HEK293 (cell line): ENCODE results near the gene GGPS1.

Source experiments
- KLF1 ChIP-seq: fragments of 450-650 bp; formaldehyde crosslinking; IDR thresholded peaks from 2 replicates; pipeline ENCODE4 v1.5.1; 2016; ENCODE audit warnings: missing biosample characterization, missing genetic modification characterization
- ZNF2 ChIP-seq: fragments of 450-650 bp; formaldehyde crosslinking; IDR thresholded peaks from 2 replicates; pipeline ENCODE4 v1.5.1; 2016; ENCODE audit warnings: missing biosample characterization, missing genetic modification characterization
- ZNF24 ChIP-seq: fragments of 450-650 bp; formaldehyde crosslinking; IDR thresholded peaks from 2 replicates; pipeline ENCODE4 v1.5.1; 2016; ENCODE audit warnings: missing biosample characterization, missing genetic modification characterization
- ZNF530 ChIP-seq: fragments of 450-650 bp; formaldehyde crosslinking; IDR thresholded peaks from 2 replicates; pipeline ENCODE4 v1.5.1; 2016; ENCODE audit warnings: low read depth, missing biosample characterization, missing genetic modification characterization
- ZNF677 ChIP-seq: fragments of 450-650 bp; IDR thresholded peaks from 2 replicates; pipeline ENCODE4 v1.5.0; 2018; ENCODE audit warnings: missing biosample characterization, mild to moderate bottlenecking, missing genetic modification characterization, moderate library complexity
- ZNF701 ChIP-seq: fragments of 450-650 bp; formaldehyde crosslinking; IDR thresholded peaks from 2 replicates; pipeline ENCODE4 v1.5.1; 2016; ENCODE audit warnings: missing biosample characterization, missing genetic modification characterization
- ZNF785 ChIP-seq: fragments of 450-650 bp; formaldehyde crosslinking; IDR thresholded peaks from 2 replicates; pipeline ENCODE4 v1.5.1; 2016; ENCODE audit warnings: missing biosample characterization, missing genetic modification characterization
- TF ChIP-seq, protein P1 (sequence below): fragments of 450-650 bp; formaldehyde crosslinking; IDR thresholded peaks from 2 replicates; pipeline ENCODE4 v1.5.1; 2016; ENCODE audit warnings: missing biosample characterization, missing genetic modification characterization
- TF ChIP-seq, protein P2 (sequence below): fragments of 450-650 bp; formaldehyde crosslinking; IDR thresholded peaks from 2 replicates; pipeline ENCODE4 v1.5.1; 2017; ENCODE audit warnings: missing biosample characterization, missing genetic modification characterization

DNA sequence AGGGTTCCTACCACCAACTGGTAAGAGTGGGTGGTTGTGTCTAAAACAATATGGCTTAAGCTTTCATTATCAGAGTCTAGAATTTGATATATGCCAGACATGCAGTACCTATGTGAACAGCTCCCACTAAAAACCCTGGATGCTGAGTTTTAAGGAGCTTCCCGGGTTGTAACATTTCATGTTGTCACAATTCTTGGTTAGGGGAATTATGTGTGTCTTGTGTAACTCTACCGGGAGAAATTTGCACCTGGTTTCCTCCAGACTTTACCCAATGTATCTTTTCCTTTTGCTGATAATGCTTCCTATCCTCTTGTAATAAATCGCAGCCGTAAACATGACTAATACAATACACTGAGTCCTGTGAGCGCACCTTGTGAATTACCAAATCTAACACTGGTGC is 48.7 kb upstream of the GGPS1 start:
- TF ChIP-seq ZNF530 (tag by site-specific recombination) (no peak), KLF1 (tag by site-specific recombination) (no peak), ZNF2 (tag by site-specific recombination) (no peak), ZNF785 (tag by site-specific recombination) (no peak), ZNF701 (tag by site-specific recombination) (no peak), ZNF24 (no peak), ZNF677 (tag by site-specific recombination) (no peak)
- TF ChIP-seq, protein P1, sequence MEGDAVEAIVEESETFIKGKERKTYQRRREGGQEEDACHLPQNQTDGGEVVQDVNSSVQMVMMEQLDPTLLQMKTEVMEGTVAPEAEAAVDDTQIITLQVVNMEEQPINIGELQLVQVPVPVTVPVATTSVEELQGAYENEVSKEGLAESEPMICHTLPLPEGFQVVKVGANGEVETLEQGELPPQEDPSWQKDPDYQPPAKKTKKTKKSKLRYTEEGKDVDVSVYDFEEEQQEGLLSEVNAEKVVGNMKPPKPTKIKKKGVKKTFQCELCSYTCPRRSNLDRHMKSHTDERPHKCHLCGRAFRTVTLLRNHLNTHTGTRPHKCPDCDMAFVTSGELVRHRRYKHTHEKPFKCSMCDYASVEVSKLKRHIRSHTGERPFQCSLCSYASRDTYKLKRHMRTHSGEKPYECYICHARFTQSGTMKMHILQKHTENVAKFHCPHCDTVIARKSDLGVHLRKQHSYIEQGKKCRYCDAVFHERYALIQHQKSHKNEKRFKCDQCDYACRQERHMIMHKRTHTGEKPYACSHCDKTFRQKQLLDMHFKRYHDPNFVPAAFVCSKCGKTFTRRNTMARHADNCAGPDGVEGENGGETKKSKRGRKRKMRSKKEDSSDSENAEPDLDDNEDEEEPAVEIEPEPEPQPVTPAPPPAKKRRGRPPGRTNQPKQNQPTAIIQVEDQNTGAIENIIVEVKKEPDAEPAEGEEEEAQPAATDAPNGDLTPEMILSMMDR, result no peak
- TF ChIP-seq, protein P2, sequence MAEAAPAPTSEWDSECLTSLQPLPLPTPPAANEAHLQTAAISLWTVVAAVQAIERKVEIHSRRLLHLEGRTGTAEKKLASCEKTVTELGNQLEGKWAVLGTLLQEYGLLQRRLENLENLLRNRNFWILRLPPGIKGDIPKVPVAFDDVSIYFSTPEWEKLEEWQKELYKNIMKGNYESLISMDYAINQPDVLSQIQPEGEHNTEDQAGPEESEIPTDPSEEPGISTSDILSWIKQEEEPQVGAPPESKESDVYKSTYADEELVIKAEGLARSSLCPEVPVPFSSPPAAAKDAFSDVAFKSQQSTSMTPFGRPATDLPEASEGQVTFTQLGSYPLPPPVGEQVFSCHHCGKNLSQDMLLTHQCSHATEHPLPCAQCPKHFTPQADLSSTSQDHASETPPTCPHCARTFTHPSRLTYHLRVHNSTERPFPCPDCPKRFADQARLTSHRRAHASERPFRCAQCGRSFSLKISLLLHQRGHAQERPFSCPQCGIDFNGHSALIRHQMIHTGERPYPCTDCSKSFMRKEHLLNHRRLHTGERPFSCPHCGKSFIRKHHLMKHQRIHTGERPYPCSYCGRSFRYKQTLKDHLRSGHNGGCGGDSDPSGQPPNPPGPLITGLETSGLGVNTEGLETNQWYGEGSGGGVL (tag by site-specific recombination), result no peak
